ENCODE data around the gene LGALS9. TPM values are rescaled to one million over a fixed set of nuclear protein-coding genes. Genes with fewer than 3 reads are reported as not detected.

Gene LGALS9
- polyA plus RNA-seq, 1 donor (not counting 4 experiments of a cell fraction or from before 2014, with no cell fraction given) = 0.94 TPM

GRCh38 chr17:27616414-27616813 is 14.6 kb upstream of the LGALS9 start:
- Histone ChIP-seq H3K36me3 (ENCODE audit: control insufficient read depth in 2 of 2, extremely low read depth in 1 of 2, insufficient read depth in 2 of 2, low read length in 2 of 2) (no peaks in the 10 kb centered on the region), H3K27ac (ENCODE audit: control insufficient read depth, insufficient read depth, low read length) (no peak overlapping the region), H3K4me1 (ENCODE audit: control insufficient read depth, extremely low read depth, insufficient read depth, low read length) (no peaks in the 10 kb centered on the region), H3K4me3 (ENCODE audit: control insufficient read depth in 2 of 3, extremely low read depth in 1 of 3, insufficient read depth in 2 of 3, low read depth in 1 of 3, low read length in 3 of 3) (no peak overlapping the region), H3K9me3 (ENCODE audit: control insufficient read depth, low read depth, low read length) (no peaks in the 10 kb centered on the region), H3K79me2 (ENCODE audit: control insufficient read depth, insufficient read depth, low read length) (no peaks in the 10 kb centered on the region), H3K9me1 (ENCODE audit: control insufficient read depth, extremely low read depth, insufficient read depth, low read length) (no peaks in the 10 kb centered on the region), H3K4me2 (ENCODE audit: control insufficient read depth, extremely low read depth, insufficient read depth, low read depth, low read length) (no peak overlapping the region), H4K20me1 (ENCODE audit: control insufficient read depth, extremely low read depth, insufficient read depth, low read length) (peaks cover 2% of the 10 kb centered on the region), H3K9ac (ENCODE audit: control insufficient read depth, extremely low read depth, insufficient read depth, low read length) (no peak overlapping the region), H2AFZ (ENCODE audit: control insufficient read depth, low read length) (no peak overlapping the region), H3K27me3 (ENCODE audit: control insufficient read depth, extremely low read depth, insufficient read depth, low read length) (no peaks in the 10 kb centered on the region)
- DNase-seq (ENCODE audit: low read depth, low spot score) (no peak), FAIRE-seq (no peak)
- TF ChIP-seq CTCF (optimal IDR thresholded peaks at IDR 0.05 in 1 of 3, IDR thresholded peaks at IDR 0.05 in 1 of 3, conservative IDR thresholded peaks at IDR 0.05 in 1 of 3; ENCODE audit: extremely low read depth in 1 of 3, insufficient read depth in 2 of 3, low read length in 3 of 3) (no peak), EZH2 (IDR thresholded peaks at IDR 0.05; ENCODE audit: low read length) (no peak)
- dilution Hi-C loops (cut with MboI; ENCODE audit: extremely low pct_ligation_motif_present, low sequenced_read_pairs) = no loop called here

- no peak for FAIRE-seq
- H3K9ac ChIP-seq (ENCODE audit: control insufficient read depth, extremely low read depth, insufficient read depth, low read length) = no peak overlapping the region
- H3K4me1 ChIP-seq (ENCODE audit: control insufficient read depth, extremely low read depth, insufficient read depth, low read length) = no peaks in the 10 kb centered on the region
- DNase-seq (ENCODE audit: low read depth, low spot score) = no peak
- no peaks in the 10 kb centered on the region for H3K36me3 ChIP-seq (ENCODE audit: control insufficient read depth in 2 of 2, extremely low read depth in 1 of 2, insufficient read depth in 2 of 2, low read length in 2 of 2)
- H3K4me2 ChIP-seq (ENCODE audit: control insufficient read depth, extremely low read depth, insufficient read depth, low read depth, low read length) = no peak overlapping the region
- no peak overlapping the region for H3K27ac ChIP-seq (ENCODE audit: control insufficient read depth, insufficient read depth, low read length)
- H2AFZ ChIP-seq (ENCODE audit: control insufficient read depth, low read length) = no peak overlapping the region
- no peaks in the 10 kb centered on the region for H3K27me3 ChIP-seq (ENCODE audit: control insufficient read depth, extremely low read depth, insufficient read depth, low read length)
- H3K4me3 ChIP-seq (ENCODE audit: control insufficient read depth in 2 of 3, extremely low read depth in 1 of 3, insufficient read depth in 2 of 3, low read depth in 1 of 3, low read length in 3 of 3) = no peak overlapping the region
- no peaks in the 10 kb centered on the region for H3K9me1 ChIP-seq (ENCODE audit: control insufficient read depth, extremely low read depth, insufficient read depth, low read length)
- no peaks in the 10 kb centered on the region for H3K79me2 ChIP-seq (ENCODE audit: control insufficient read depth, insufficient read depth, low read length)
- H3K9me3 ChIP-seq (ENCODE audit: control insufficient read depth, low read depth, low read length) = no peaks in the 10 kb centered on the region
- dilution Hi-C loops (cut with MboI; ENCODE audit: extremely low pct_ligation_motif_present, low sequenced_read_pairs) = no loop called here
- peaks cover 2% of the 10 kb centered on the region for H4K20me1 ChIP-seq (ENCODE audit: control insufficient read depth, extremely low read depth, insufficient read depth, low read length)
- no peak for TF ChIP-seq CTCF (optimal IDR thresholded peaks at IDR 0.05 in 1 of 3, IDR thresholded peaks at IDR 0.05 in 1 of 3, conservative IDR thresholded peaks at IDR 0.05 in 1 of 3; ENCODE audit: extremely low read depth in 1 of 3, insufficient read depth in 2 of 3, low read length in 3 of 3)
- no peak for TF ChIP-seq EZH2 (IDR thresholded peaks at IDR 0.05; ENCODE audit: low read length)
These were observed 12.6 kb upstream of the LGALS9 start for GRCh38 chr17:27618417-27618816.

Measured in keratinocyte (primary cell).